HepG2 (cell line): ENCODE data around the gene PAFAH1B1. TPM values are rescaled to one million over a fixed set of nuclear protein-coding genes. Genes with fewer than 3 reads are reported as not detected.

ENCODE experiments used
- ATAC-seq: fragments of 200-7000 bp; cut with Tn5 transposase; 3 replicates; pipeline ENCODE4 v1.9.1; 2020; ENCODE audit warnings: mild to moderate bottlenecking, moderate library complexity
- BruUV-seq: library from RNA; stranded (reverse); fragments of 400-500 nt; replicated peaks from 2 replicates; lab custom pipeline; 2021; lab: Mats Ljungman, UMichigan
- CTCF ChIA-PET: fragments of 300-600 bp; formaldehyde crosslinking; extraction: SDS; loops from one replicate; lab custom pipeline; 2021; ENCODE audit warnings: low total read pairs, inconsistent platforms, low intra/inter-chr PET ratio; lab: Yijun Ruan, JAX
- POLR2A ChIA-PET: fragments of 350-600 bp; sonication (Branson Sonifier 250); formaldehyde crosslinking; loops from one replicate; lab custom pipeline; 2020; ENCODE audit warnings: antibody characterized with exemption, inconsistent platforms; lab: Yijun Ruan, JAX
- DNase-seq: peaks from one replicate; pipeline ENCODE4 v3.0.0-alpha.2; 2015; ENCODE audit warnings: low spot score
- FAIRE-seq: peaks from 3 replicates; lab custom pipeline; 2011; peaks lifted over from hg19 to GRCh38; lab: Jason Lieb, UNC
- H2AFZ ChIP-seq: one replicate; pipeline ENCODE4 v1.6.1; 2011; ENCODE audit warnings: low read length, inconsistent platforms
- H3K27ac ChIP-seq: fragments of 300-600 bp; 3 replicates; pipeline ENCODE4 v1.8.0; 2011; ENCODE audit warnings: mixed run types, mild to moderate bottlenecking, mixed read lengths, low read length, inconsistent platforms; ENCODE audit not compliant: insufficient read depth; ENCODE audit errors: extremely low read length
- H3K27me3 ChIP-seq, 2 experiments: fragments of 200-600 bp in 1 of 2; 2 replicates in 1 of 2; 3 replicates in 1 of 2; pipeline versions ENCODE4 v1.6.0 to v1.8.0; 2011; ENCODE audit warnings: low read length in 2 of 2, mild to moderate bottlenecking in 2 of 2, moderate library complexity in 2 of 2, inconsistent platforms in 1 of 2; ENCODE audit not compliant: insufficient read depth in 2 of 2, control insufficient read depth in 1 of 2
- H3K36me3 ChIP-seq, 2 experiments: fragments of 200-600 bp in 1 of 2; replicated peaks in 1 of 2; 2 replicates in 1 of 2; 3 replicates in 1 of 2; pipeline versions ENCODE4 v1.5.1 to v1.8.0; 2011; ENCODE audit warnings: low read length in 2 of 2, inconsistent platforms in 1 of 2; ENCODE audit not compliant: insufficient read depth in 2 of 2, control insufficient read depth in 1 of 2
- H3K4me1 ChIP-seq: 2 replicates; pipeline ENCODE4 v1.5.1; 2012; ENCODE audit warnings: low read length, inconsistent platforms; ENCODE audit not compliant: insufficient read depth
- H3K4me2 ChIP-seq: 2 replicates; pipeline ENCODE4 v1.6.0; 2011; ENCODE audit warnings: low read depth, low read length, inconsistent platforms
- H3K4me3 ChIP-seq, 3 experiments: fragments of 200-600 bp in 1 of 3; sonication (generic), shearing (Covaris generic) in 1 of 3; replicated peaks in 1 of 3; 2 replicates each; pipeline ENCODE4 v1.5.1; 2011 to 2016; ENCODE audit warnings: low read length in 3 of 3, inconsistent platforms in 2 of 3, low read depth in 2 of 3, mild to moderate bottlenecking in 2 of 3, control low read depth in 1 of 3, mixed read lengths in 1 of 3; ENCODE audit not compliant: insufficient read depth in 1 of 3
- H3K79me2 ChIP-seq: one replicate; pipeline ENCODE4 v1.6.1; 2011; ENCODE audit warnings: low read length, inconsistent platforms; ENCODE audit not compliant: insufficient read depth
- H3K9ac ChIP-seq: 2 replicates; pipeline ENCODE4 v1.6.0; 2011; ENCODE audit warnings: mild to moderate bottlenecking, low read depth, low read length, inconsistent platforms; ENCODE audit not compliant: insufficient read depth
- H3K9me3 ChIP-seq: 2 replicates; pipeline ENCODE4 v1.5.1; 2012; ENCODE audit warnings: mild to moderate bottlenecking, low read length
- H4K20me1 ChIP-seq: 2 replicates; pipeline ENCODE4 v1.6.0; 2011; ENCODE audit warnings: inconsistent platforms, mild to moderate bottlenecking, low read length, moderate library complexity; ENCODE audit not compliant: insufficient read depth
- ATM ChIP-seq: fragments of 450-650 bp; IDR thresholded peaks from 2 replicates; pipeline ENCODE4 v1.7.1; 2017; ENCODE audit warnings: mild to moderate bottlenecking, borderline replicate concordance
- HNRNPUL1 ChIP-seq: fragments of 200-400 bp; formaldehyde crosslinking; IDR thresholded peaks from 2 replicates; pipeline ENCODE4 v1.6.1; 2017; ENCODE audit warnings: low read depth, mild to moderate bottlenecking, low read length, moderate library complexity
- RXRB ChIP-seq: IDR thresholded peaks from 2 replicates; pipeline ENCODE4 v1.6.1; 2016; ENCODE audit warnings: borderline replicate concordance, missing genetic modification reagents, missing compliant biosample characterization
- WGBS: methylation state at CpG from one replicate; pipeline ENCODE4 v1.1.6; 2017; ENCODE audit warnings: low lambda C conversion rate; 5-methylcytosine and 5-hydroxymethylcytosine counted together
- in situ Hi-C: cut with HindIII; loops from 2 replicates; pipeline ENCODE4 v1.10.0; 2017; ENCODE audit warnings: low pct_unique_long_range_greater_than_20kb; ENCODE audit not compliant: extremely low pct_ligation_motif_present
- intact Hi-C: fragments of 100-400 bp; cut with micrococcal nuclease; formaldehyde crosslinking; loops from one replicate; pipeline ENCODE4 v1.10.0; 2022; ENCODE audit not compliant: unreplicated experiment
- polyA plus RNA-seq, 8 experiments: library from polyadenylated mRNA; depleted of rRNA in 3 of 8; stranded (reverse) in 7 of 8; unstranded in 1 of 8; fragments of >200 nt; fragmentation: Illumina TruSeq in 4 of 8; extraction: Trizol in 4 of 8; gene quantifications; 2 replicates each; pipeline versions ENCODE4 v1.2.1 to v1.2.3, GENCODE V29; 2011 to 2016; ENCODE audit warnings: low read depth in 4 of 8, missing spikeins in 1 of 8, mixed read lengths in 1 of 8; ENCODE audit not compliant: insufficient read depth in 1 of 8
- total RNA-seq, 5 experiments: library from RNA; depleted of rRNA; stranded (reverse); fragments of >200 nt; fragmentation: Illumina TruSeq; extraction: Trizol; gene quantifications; 2 replicates each; pipeline ENCODE4 v1.2.3, GENCODE V29; 2016; ENCODE audit warnings: low read depth in 1 of 5
- TF ChIP-seq, protein P1 (sequence below): sonication (generic); formaldehyde crosslinking; IDR thresholded peaks from 2 replicates; pipeline ENCODE4 v1.4.0; 2020; ENCODE audit warnings: mild to moderate bottlenecking, missing genetic modification reagents
- TF ChIP-seq, protein P2 (sequence below): sonication (generic); formaldehyde crosslinking; IDR thresholded peaks from 2 replicates; pipeline ENCODE4 v1.4.0; 2020; ENCODE audit warnings: missing genetic modification reagents, borderline replicate concordance
- TF ChIP-seq, protein P3 (sequence below): sonication (generic); formaldehyde crosslinking; IDR thresholded peaks from 2 replicates; pipeline ENCODE4 v1.5.1; 2020; ENCODE audit warnings: mild to moderate bottlenecking, moderate library complexity, missing genetic modification reagents
- TF ChIP-seq, protein P4 (sequence below): sonication (generic); formaldehyde crosslinking; IDR thresholded peaks from 2 replicates; pipeline ENCODE4 v1.9.0; 2021; ENCODE audit warnings: mild to moderate bottlenecking, missing genetic modification reagents

The PAFAH1B1 gene
- total and polyA plus RNA-seq, 2 of the 13 experiments (the other 11 are each of a cell fraction or from before 2014, with no cell fraction given): 46.0 to 64.9 TPM

DNA sequence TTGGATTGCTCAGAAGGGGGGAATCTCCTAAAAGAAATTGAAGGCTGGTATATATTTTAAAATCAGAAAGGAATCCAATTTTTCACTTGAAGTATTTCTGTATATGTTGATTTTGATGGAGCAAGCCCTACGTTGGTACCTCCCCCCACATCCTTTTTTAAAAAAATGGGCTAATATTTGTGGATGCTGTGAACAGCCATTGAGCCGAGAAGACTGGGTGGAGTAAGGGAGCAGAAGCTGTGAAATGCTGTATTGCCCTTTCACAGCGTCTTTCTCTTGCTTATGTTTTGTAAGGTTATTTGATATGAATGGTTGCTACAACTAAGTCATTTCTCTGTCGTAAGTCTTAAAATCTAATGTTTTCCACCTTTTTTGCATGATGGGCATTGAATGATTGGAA lies 2.3 kb downstream of the PAFAH1B1 start:
- 47% methylated on average over 4 of the region's 4 CpGs for WGBS
- Histone ChIP-seq H3K4me2 (peak overlapping the region; percentile 82), H4K20me1 (peaks cover 49% of the 10 kb centered on the region), H2AFZ (no peak overlapping the region), H3K9ac (peak overlapping the region; percentile 94; the same call in 1 of the 2 replicates), H3K9me3 (no peaks in the 10 kb centered on the region), H3K4me1 (peaks cover 54% of the 10 kb centered on the region), H3K27ac (no peak overlapping the region), H3K4me3 (peak overlapping the region; percentile 89 to 100 (median 100); a peak in 5 of 6 replicates), H3K79me2 (peaks cover 65% of the 10 kb centered on the region), H3K36me3 (no peaks in the 10 kb centered on the region), H3K27me3 (peaks cover 0 to 3% of the 10 kb centered on the region in 2 experiments; a peak in 1 of 5 replicates)
- intact Hi-C loops: no loop called here
- in situ Hi-C loops: no loop called here
- no TSS peak for BruUV-seq
- ChIA-PET CTCF (no interaction called here), POLR2A (no interaction called here)
- DNase-seq (no peak), ATAC-seq (no peak), FAIRE-seq (no peak)
- no peak for TF ChIP-seq RXRB (CRISPR knock-in tag)
- no peak for TF ChIP-seq ATM
- TF ChIP-seq, protein P1, sequence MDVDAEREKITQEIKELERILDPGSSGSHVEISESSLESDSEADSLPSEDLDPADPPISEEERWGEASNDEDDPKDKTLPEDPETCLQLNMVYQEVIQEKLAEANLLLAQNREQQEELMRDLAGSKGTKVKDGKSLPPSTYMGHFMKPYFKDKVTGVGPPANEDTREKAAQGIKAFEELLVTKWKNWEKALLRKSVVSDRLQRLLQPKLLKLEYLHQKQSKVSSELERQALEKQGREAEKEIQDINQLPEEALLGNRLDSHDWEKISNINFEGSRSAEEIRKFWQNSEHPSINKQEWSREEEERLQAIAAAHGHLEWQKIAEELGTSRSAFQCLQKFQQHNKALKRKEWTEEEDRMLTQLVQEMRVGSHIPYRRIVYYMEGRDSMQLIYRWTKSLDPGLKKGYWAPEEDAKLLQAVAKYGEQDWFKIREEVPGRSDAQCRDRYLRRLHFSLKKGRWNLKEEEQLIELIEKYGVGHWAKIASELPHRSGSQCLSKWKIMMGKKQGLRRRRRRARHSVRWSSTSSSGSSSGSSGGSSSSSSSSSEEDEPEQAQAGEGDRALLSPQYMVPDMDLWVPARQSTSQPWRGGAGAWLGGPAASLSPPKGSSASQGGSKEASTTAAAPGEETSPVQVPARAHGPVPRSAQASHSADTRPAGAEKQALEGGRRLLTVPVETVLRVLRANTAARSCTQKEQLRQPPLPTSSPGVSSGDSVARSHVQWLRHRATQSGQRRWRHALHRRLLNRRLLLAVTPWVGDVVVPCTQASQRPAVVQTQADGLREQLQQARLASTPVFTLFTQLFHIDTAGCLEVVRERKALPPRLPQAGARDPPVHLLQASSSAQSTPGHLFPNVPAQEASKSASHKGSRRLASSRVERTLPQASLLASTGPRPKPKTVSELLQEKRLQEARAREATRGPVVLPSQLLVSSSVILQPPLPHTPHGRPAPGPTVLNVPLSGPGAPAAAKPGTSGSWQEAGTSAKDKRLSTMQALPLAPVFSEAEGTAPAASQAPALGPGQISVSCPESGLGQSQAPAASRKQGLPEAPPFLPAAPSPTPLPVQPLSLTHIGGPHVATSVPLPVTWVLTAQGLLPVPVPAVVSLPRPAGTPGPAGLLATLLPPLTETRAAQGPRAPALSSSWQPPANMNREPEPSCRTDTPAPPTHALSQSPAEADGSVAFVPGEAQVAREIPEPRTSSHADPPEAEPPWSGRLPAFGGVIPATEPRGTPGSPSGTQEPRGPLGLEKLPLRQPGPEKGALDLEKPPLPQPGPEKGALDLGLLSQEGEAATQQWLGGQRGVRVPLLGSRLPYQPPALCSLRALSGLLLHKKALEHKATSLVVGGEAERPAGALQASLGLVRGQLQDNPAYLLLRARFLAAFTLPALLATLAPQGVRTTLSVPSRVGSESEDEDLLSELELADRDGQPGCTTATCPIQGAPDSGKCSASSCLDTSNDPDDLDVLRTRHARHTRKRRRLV (CRISPR knock-in tag): no peak
- TF ChIP-seq, protein P2, sequence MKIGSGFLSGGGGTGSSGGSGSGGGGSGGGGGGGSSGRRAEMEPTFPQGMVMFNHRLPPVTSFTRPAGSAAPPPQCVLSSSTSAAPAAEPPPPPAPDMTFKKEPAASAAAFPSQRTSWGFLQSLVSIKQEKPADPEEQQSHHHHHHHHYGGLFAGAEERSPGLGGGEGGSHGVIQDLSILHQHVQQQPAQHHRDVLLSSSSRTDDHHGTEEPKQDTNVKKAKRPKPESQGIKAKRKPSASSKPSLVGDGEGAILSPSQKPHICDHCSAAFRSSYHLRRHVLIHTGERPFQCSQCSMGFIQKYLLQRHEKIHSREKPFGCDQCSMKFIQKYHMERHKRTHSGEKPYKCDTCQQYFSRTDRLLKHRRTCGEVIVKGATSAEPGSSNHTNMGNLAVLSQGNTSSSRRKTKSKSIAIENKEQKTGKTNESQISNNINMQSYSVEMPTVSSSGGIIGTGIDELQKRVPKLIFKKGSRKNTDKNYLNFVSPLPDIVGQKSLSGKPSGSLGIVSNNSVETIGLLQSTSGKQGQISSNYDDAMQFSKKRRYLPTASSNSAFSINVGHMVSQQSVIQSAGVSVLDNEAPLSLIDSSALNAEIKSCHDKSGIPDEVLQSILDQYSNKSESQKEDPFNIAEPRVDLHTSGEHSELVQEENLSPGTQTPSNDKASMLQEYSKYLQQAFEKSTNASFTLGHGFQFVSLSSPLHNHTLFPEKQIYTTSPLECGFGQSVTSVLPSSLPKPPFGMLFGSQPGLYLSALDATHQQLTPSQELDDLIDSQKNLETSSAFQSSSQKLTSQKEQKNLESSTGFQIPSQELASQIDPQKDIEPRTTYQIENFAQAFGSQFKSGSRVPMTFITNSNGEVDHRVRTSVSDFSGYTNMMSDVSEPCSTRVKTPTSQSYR: no peak
- TF ChIP-seq, protein P3, sequence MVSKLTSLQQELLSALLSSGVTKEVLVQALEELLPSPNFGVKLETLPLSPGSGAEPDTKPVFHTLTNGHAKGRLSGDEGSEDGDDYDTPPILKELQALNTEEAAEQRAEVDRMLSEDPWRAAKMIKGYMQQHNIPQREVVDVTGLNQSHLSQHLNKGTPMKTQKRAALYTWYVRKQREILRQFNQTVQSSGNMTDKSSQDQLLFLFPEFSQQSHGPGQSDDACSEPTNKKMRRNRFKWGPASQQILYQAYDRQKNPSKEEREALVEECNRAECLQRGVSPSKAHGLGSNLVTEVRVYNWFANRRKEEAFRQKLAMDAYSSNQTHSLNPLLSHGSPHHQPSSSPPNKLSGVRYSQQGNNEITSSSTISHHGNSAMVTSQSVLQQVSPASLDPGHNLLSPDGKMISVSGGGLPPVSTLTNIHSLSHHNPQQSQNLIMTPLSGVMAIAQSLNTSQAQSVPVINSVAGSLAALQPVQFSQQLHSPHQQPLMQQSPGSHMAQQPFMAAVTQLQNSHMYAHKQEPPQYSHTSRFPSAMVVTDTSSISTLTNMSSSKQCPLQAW (CRISPR knock-in tag): no peak
- TF ChIP-seq HNRNPUL1: no peak
- TF ChIP-seq, protein P4, sequence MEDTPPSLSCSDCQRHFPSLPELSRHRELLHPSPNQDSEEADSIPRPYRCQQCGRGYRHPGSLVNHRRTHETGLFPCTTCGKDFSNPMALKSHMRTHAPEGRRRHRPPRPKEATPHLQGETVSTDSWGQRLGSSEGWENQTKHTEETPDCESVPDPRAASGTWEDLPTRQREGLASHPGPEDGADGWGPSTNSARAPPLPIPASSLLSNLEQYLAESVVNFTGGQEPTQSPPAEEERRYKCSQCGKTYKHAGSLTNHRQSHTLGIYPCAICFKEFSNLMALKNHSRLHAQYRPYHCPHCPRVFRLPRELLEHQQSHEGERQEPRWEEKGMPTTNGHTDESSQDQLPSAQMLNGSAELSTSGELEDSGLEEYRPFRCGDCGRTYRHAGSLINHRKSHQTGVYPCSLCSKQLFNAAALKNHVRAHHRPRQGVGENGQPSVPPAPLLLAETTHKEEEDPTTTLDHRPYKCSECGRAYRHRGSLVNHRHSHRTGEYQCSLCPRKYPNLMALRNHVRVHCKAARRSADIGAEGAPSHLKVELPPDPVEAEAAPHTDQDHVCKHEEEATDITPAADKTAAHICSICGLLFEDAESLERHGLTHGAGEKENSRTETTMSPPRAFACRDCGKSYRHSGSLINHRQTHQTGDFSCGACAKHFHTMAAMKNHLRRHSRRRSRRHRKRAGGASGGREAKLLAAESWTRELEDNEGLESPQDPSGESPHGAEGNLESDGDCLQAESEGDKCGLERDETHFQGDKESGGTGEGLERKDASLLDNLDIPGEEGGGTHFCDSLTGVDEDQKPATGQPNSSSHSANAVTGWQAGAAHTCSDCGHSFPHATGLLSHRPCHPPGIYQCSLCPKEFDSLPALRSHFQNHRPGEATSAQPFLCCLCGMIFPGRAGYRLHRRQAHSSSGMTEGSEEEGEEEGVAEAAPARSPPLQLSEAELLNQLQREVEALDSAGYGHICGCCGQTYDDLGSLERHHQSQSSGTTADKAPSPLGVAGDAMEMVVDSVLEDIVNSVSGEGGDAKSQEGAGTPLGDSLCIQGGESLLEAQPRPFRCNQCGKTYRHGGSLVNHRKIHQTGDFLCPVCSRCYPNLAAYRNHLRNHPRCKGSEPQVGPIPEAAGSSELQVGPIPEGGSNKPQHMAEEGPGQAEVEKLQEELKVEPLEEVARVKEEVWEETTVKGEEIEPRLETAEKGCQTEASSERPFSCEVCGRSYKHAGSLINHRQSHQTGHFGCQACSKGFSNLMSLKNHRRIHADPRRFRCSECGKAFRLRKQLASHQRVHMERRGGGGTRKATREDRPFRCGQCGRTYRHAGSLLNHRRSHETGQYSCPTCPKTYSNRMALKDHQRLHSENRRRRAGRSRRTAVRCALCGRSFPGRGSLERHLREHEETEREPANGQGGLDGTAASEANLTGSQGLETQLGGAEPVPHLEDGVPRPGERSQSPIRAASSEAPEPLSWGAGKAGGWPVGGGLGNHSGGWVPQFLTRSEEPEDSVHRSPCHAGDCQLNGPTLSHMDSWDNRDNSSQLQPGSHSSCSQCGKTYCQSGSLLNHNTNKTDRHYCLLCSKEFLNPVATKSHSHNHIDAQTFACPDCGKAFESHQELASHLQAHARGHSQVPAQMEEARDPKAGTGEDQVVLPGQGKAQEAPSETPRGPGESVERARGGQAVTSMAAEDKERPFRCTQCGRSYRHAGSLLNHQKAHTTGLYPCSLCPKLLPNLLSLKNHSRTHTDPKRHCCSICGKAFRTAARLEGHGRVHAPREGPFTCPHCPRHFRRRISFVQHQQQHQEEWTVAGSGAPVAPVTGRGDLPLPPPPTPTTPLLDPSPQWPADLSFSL (CRISPR knock-in tag): no peak
